ENCODE results near the gene HBEGF.

The HBEGF gene

DNA sequence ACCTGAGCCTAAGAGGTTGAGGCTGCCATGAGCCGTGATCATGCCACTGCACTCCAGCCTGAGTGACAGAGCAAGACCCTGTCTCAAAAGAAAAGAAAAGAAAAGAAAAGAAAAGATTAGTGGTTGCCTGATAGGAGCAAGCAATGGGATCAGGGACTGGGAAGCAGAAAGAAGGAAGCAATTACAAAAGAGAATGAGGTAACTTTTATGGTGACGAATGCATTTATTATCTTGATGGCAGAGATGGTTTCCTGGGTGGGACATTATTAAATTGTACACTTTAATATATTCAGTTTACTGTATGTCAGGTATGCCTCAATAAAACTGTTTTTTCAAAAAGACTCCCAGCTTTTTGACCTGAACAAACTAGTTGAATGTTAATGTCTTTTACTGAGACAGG is 36.0 kb downstream of the HBEGF start:
- DNase-seq (ENCODE audit: insufficient read length, low spot score) (no peak), FAIRE-seq (no peak)

DNA sequence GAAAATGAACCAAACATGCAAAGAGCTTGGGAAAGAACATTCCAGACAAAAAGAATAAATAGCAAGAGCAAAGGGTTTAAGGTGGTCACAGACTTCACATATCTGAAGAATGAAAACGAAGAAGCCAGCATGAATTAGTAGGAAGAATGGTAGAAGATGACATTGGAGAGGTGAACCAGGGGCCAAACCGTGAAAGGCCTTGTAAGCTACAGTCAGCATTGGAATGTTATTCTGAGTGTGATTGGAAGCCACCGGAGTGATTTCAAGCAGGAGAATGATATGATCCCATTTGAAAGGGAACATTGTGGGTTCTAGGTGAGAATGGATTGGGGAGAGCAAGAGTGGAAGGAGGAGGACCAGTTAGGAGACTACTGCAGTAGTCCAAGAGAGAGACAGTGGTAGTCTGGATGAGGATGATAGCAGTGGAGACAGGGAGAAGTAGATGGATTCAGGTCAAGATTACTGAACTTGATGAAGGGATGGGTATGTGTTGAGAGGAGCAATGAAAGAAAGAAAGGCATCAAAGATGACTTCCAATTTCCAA is 36.6 kb downstream of the HBEGF start:
- no peak for FAIRE-seq

DNA sequence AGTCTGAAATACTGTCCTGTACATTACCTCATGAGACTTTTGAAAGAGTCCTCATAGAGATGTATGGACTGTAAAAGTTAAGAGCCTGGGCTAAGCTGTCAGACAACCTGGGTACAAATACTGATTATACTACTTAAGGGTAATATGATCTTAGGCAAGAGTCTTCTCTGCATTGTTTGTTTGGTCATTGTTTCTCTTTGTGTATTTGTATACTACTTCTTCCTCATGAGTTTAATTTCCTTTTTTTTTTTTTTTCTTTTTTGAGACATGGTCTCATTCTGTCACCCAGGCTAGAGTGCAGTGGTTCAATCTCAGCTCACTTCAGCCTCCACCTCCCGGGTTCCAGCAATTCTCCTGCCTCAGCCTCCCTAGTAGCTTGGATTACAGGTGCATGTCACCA is 40.9 kb downstream of the HBEGF start:
- FAIRE-seq (no peak), DNase-seq (ENCODE audit: insufficient read length, low spot score) (no peak)

More for the DNA sequence above, 36.6 kb downstream of the HBEGF start:
- no peak for DNase-seq (ENCODE audit: insufficient read length, low spot score)

DNA sequence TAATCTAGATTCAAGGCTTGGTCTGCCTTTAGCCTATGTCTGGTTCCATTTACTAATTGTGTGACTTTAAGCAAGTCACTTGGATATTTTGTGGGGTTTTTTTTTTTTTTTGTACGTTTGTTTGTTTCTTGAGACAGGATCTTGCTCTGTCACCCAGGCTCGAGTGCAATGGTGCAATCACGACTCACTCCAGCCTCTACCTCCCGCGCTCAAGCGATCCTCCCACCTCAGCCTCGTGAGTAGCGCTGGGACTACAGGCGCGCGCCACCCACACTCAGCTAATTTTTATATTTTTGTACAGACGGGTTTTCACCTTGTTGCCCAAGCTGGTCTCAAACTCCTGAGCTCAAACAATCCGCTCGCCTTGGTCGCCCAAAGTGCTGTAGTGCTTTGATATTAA is 42.4 kb downstream of the HBEGF start:
- FAIRE-seq: no peak

DNA sequence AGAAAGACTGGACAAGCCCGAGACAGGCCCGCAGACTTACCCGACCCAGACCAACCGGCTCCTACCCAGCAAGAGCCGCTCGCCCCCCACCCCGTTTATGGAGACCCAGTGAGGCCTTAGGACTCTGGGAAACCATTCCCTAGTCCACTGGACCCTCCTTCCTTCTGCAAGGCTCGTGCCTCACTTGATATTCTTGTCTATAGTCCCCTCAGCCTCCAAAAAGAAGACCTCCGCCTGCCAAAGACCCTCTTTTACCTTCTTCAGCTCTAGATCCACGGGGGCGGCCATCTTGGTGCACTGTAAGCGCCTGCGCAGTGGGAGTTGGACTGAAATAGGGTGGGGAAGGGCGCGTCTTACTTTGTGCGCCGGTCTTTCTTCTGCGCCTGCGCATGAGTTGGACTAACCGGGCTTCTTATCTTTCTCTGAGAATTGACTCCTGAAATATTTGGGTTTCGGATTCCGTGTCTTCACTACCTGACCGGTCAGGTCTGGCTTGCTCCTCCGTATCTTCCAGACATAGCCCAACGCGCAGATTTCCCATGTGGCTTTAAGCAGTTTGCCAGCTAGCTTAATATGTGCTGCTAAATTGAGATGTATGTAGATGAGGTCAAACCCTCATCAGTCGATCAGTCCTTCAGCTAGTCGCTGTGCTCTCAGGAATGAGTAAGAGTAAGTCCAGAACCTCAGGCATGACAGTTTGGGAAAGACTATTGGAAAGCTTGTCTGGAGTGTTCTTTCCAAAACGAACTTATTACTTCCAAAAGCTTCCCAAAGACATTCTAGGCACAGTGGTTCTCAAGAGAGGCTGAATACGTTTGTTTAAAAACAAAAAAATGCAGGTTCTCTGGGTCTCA is 43.4 kb downstream of the HBEGF start, which contains the start of gene PFDN1:
TSS of gene PFDN1 (minus strand) at position 316 of the 854 bp plus-strand sequence. CDS start at position 288, 28 bp downstream.
- peak; percentile 93 for FAIRE-seq
- peak; percentile 80 for DNase-seq (ENCODE audit: insufficient read length, low spot score)

More for the DNA sequence above, 42.4 kb downstream of the HBEGF start:
- no peak for DNase-seq (ENCODE audit: insufficient read length, low spot score)

DNA sequence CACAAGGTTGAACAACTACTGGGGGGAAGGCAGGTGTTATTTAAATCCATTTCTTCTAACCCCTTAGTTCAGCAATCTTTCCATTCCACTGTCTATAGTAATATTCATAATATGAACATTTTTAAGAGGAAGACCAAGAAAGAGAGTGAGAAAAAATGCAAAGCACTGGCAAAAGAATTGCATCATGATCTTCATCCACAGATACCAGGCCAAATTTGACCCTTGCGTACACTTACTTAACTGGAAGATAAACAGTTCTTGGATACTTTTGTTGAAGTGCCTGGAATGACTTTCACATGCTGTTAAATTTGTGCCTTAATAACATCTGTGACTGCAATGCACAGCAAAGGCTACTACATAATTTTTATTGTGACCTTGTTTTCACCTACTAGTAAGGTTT is 45.3 kb downstream of the HBEGF start:
- no peak for DNase-seq (ENCODE audit: insufficient read length, low spot score)
- FAIRE-seq: no peak

DNA sequence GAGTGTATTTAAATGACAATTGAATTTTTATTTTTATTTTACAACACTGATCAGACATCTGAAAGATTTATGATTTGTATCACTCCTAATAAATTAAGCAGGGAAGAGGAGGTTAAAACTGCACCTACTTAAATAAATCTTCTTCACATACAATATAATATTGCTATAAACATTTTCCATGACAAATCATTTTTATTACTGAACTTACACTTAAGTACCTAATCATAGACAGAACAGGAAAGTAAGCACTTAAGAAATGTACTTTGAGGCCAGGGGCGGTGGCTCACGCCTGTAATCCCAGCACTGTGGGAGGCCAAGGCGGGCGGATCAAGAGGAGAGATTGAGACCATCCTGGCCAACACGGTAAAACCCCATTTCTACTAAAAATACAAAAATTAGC is 47.3 kb downstream of the HBEGF start:
- no peak for DNase-seq (ENCODE audit: insufficient read length, low spot score)
- no peak for FAIRE-seq

DNA sequence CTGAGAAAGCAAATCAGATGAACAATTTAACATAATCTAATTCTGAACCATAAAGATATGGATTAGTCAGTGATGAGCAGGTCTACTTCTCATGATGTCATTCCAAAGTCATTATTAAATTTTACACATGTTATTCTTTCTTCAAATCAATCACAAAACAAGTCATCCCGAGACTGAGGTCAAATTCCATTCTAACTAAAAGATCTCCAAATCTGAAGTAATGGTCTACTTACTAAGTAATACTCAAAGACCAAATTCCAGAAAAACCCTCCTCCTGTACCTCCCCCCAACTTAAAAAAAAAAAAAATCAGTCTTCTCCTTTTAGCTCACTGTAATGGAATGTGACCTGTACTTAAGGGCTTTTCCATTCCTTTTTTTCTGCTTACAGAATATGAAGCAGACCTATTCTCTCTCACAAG is 48.2 kb downstream of the HBEGF start:
- FAIRE-seq (no peak), DNase-seq (ENCODE audit: insufficient read length, low spot score) (no peak)

DNA sequence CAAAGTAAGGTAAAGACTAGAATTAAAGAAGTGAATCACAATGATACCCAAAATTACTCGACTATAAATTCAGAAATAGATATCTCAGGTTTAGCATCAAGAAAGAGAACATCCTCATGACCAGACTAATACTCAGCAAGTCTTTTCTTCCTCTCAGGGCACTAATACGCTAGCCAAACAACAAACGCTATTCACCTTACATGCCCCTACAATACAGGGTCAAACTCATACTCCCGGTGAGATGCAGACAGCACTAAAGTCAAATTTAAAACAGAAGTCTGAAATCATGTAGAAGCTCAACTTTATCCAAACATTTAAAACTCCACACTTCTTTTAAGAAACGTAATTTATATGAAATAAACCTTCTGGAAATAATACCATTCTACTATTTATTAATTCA is 49.1 kb downstream of the HBEGF start:
- DNase-seq (ENCODE audit: insufficient read length, low spot score) (no peak), FAIRE-seq (no peak)

DNA sequence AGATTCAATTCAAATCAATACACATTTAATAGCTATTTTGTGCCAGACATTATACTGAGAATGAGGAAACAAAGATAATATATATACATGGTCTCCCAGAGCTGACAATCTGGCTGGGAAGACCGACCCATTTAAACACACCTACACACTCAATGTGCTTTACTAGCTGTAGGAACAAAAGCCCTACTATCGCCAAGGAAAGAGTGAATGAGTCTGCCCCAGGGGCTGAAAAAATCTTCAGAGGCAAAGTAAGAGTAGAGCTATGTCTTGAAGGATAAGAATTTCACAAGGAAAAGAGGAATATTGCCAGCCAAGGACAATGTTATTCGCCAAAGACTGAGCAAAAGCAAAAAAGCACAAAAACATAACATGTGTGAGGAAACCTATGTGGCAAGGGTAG is 50.1 kb downstream of the HBEGF start:
- FAIRE-seq: no peak
- DNase-seq (ENCODE audit: insufficient read length, low spot score): no peak

DNA sequence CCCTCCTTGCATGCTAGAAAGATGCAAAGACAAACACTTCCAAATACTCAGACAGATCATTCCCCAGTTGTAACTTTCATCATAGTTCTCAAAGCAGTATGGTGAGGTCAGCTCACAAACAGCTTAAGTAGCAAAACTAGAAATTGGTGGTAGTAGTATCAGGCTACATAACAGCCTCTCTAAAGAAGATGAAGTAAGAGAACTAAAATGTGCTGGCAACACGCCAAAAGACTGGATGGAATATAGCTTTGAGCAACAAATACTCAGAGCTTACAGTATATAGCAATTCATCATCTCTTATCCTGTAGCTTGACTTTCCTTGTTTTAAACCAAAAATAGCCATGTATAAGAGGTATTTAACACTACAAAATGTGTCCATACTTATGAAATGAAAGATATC is 51.0 kb downstream of the HBEGF start:
- FAIRE-seq: no peak
- DNase-seq (ENCODE audit: insufficient read length, low spot score): no peak

DNA sequence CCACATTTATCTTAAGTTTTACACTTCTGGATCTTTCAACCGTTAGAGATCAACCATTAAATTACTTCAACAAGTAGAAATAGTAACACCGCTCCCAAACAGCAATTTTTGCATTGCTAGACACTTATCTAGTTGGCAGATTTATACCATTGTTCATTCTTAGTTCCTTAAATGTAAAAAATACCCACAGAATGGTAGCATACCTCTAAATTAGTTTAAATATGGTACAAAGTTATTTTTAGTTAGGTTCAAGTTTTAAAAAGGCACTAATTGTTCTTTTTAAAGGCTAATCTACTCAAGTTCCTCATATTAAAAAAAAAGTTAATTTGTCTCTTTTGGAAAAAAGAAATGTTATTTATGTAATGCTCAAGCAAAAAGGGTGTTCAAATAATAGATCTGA is 51.6 kb downstream of the HBEGF start:
- DNase-seq (ENCODE audit: insufficient read length, low spot score) (no peak), FAIRE-seq (no peak)

DNA sequence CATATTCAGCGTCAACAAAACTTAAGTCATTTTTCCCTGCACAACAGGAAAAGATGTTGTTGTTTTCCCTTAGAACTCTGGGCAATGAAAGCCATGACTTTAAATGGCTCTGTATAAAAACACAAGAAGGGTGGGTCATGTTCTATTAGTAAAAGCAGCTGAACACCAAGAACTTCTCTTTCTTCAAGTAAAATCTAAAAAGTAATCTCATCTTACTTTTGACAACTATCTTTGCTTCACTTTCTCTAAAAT is 52.6 kb downstream of the HBEGF start:
- FAIRE-seq (no peak), DNase-seq (ENCODE audit: insufficient read length, low spot score) (no peak)

DNA sequence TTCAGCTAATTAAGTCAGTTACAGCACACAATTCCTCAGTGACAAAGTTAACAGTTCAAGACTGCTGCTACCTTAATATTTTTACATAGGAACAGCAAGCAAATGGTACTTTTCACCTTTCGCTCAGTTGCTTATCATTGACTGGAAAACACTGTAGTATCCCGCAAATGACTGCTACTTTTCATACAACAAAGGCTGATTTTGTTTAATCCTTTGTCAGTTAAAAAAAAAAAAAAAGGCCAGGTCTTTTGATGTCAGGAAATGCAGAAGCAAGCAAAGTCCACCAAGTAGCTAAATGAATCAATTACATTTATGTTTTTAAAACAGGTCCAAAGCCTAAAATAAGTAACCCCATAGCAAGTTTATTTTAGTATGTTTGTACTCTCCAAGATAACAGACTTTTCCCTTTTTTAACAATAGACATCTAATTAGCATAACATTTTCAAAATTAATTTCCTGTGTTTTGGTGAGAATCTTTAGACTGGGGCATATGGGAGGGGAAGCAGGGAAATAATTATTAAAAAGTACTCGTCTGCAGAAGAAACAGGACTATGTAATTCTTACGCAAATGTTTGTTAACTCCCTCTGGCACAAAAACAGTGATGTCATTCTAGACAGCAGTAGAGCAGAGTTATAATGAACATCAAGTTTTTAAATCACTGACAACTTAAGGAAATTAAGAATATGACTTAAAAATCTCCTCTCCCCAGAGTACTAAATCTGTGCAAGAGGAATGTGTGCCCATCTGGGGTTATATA is 53.1 kb downstream of the HBEGF start:
- no peak for FAIRE-seq
- no peak for DNase-seq (ENCODE audit: insufficient read length, low spot score)

DNA sequence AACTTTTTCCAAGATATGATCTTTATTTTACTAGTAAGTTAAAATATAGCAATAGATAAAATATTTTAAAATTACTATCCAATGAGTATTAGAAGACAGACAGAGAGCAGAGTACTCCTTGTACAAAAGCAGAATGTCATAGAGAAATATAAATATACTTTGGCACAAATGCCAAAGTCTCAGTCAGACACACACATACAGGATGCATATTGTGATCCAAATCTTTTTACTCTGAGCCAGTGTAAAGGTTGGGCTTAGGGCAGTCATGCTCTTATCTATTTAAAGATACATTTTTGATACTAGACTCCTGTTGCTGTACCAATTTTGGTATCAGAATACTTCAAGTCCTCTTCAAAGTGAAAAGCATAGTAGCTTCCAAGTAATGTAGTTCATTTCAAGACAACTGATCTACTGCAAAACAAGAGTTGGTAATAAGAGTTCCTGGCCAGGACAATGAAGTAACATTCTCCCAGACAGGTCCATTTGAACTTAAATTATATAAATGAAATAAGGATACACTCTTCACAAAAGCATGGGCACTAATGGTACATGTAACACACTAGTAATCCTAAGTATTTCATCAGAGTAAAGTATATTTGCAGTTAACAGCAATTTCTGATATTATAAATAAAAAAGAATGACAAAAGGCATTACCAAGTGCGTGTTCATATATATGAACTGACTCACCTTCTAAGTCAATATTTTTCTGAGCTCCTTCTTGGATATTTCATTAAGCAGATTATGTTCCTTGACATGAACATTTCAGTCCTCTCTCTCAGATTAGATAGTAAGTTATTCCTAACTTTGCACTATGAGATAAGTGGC is 54.0 kb downstream of the HBEGF start:
- FAIRE-seq: no peak
- DNase-seq (ENCODE audit: insufficient read length, low spot score): no peak

DNA sequence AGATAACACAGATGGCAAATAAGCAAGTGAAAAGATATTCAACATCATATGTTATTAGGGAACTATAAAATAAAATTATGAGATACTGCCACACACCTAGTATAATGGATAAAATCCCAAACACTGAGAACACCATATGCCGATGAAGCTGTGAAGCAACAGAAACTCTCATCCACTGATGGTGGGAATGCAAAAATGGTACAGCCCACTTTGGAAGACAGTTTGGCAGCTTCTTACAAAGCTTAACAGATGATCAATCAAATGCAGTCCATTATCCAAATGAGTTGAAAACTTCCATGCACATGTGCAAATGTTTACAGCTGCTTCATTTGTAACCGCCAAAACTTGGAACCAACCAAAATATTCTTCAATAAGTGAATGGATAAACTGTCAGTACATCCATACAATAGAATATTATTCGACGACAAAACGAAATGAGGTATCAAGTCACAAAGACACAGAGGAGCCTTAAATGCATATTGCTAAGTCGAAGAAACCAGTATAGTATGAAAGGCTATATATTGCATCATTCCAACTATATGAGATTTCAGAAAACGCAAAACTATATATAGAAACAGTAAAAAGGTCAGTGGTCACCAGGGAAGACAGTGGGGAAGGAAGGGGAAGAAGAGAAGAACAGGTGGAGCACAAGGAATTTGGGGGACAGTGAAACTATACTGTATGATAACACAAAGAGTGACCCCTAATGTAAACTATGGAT is 58.4 kb downstream of the HBEGF start:
- FAIRE-seq (no peak), DNase-seq (ENCODE audit: insufficient read length, low spot score) (no peak)

DNA sequence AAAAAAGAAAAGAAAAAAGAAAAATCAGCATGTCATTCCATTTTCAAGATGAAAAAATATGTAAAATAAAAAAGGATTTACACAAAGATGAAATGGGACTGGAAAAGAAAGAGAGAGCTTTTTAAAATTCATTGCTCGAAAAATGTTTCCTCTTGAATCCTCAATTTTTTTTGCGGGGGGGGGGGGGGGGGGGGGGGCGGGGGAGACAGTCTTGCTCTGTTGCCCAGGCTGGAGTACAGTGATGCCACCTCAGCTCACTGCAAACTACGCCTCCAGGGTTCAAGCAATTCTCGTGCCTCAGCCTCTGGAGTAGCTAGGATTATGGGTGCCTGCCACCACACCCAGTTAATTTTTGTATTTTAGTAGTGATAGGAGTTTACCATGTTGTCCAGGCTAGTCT is 60.0 kb downstream of the HBEGF start:
- no peak for DNase-seq (ENCODE audit: insufficient read length, low spot score)
- no peak for FAIRE-seq

DNA sequence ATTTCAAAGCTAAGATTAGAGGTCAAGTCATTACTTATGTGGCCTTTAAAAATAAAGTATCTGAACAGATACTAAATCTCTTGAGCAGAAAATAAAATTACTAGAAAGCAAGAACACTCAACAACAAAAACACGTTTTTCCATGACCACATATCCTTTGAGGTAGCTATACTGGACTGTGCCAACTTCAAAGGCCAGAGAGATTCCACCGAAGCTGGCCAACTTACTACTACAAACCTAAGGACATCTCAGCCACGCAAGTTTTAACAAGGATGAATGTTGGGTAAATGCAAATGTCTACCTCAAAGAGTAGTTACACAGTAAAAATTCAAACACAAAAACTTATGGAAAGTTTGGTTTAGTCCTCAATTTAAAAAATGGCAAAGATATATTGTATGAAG is 62.4 kb downstream of the HBEGF start:
- DNase-seq (ENCODE audit: insufficient read length, low spot score) (no peak), FAIRE-seq (peak; percentile 83)

Measured in GM19239 (cell line).